Spleen (tissue), 11 donors: ENCODE data around the gene ENGASE. TPM values are rescaled to one million over a fixed set of nuclear protein-coding genes. Genes with fewer than 3 reads are reported as not detected.
A peak's percentile ranks its signal among the peaks of the same experiment; 100 is the strongest.

Experiments used
- DNase-seq: peaks from one replicate; pipeline ENCODE4 v3.0.0-alpha.2; 2020
- H3K27ac ChIP-seq, 8 donors: fragments of 200-600 bp; sonication (generic) in 7 of 8; 1 replicate in 4 of 8; 2 replicates in 4 of 8; pipeline versions ENCODE4 v1.5.0 to v1.8.0; 2016 to 2021; ENCODE audit warnings: inconsistent platforms in 4 of 8, mild to moderate bottlenecking in 4 of 8, moderate library complexity in 1 of 8
- H3K27me3 ChIP-seq, 7 donors: fragments of 200-600 bp; sonication (generic) in 6 of 7; replicated peaks in 1 of 7; 1 replicate in 4 of 7; 2 replicates in 3 of 7; pipeline versions ENCODE4 v1.5.0 to v1.8.0; 2016 to 2021; ENCODE audit warnings: inconsistent platforms in 3 of 7, mild to moderate bottlenecking in 1 of 7
- H3K36me3 ChIP-seq, 6 donors: fragments of 200-600 bp; sonication (generic) in 5 of 6; 1 replicate in 4 of 6; 2 replicates in 2 of 6; pipeline versions ENCODE4 v1.5.0 to v1.8.0; 2016 to 2021; ENCODE audit warnings: inconsistent platforms in 2 of 6
- H3K4me1 ChIP-seq, 6 donors: fragments of 200-600 bp; sonication (generic) in 5 of 6; 1 replicate in 3 of 6; 2 replicates in 3 of 6; pipeline versions ENCODE4 v1.5.0 to v1.8.0; 2016 to 2021; ENCODE audit warnings: inconsistent platforms in 3 of 6
- H3K4me3 ChIP-seq, 8 donors: fragments of 200-600 bp; sonication (generic) in 7 of 8; 1 replicate in 4 of 8; 2 replicates in 4 of 8; pipeline versions ENCODE4 v1.5.0 to v1.8.0; 2016 to 2021; ENCODE audit warnings: inconsistent platforms in 4 of 8, mild to moderate bottlenecking in 4 of 8, moderate library complexity in 2 of 8
- H3K9me3 ChIP-seq, 8 donors: fragments of 200-600 bp; sonication (generic) in 7 of 8; 1 replicate in 4 of 8; 2 replicates in 4 of 8; pipeline versions ENCODE4 v1.5.0 to v1.8.0; 2016 to 2021; ENCODE audit warnings: inconsistent platforms in 4 of 8
- POLR2A ChIP-seq, 3 donors: fragments of 450-650 bp; IDR thresholded peaks; one replicate each; pipeline ENCODE4 v1.5.1; 2017; ENCODE audit warnings: antibody characterized with exemption in 3 of 3, mild to moderate bottlenecking in 1 of 3
- POLR2AphosphoS5 ChIP-seq, 3 donors: sonication (generic); formaldehyde crosslinking; IDR thresholded peaks; one replicate each; pipeline ENCODE4 v1.5.1; 2017; ENCODE audit warnings: antibody characterized with exemption in 3 of 3
- WGBS, 5 donors: extraction: QIAGEN DNeasy Blood & Tissue Kit in 3 of 5; methylation state at CpG; one replicate each; pipeline versions ENCODE4 v1.1.5 to v1.1.7; 2013 to 2018; 5-methylcytosine and 5-hydroxymethylcytosine counted together
- intact Hi-C: fragments of 100-400 bp; cut with DNase I; formaldehyde crosslinking; loops from one replicate; pipeline ENCODE4 v1.15.0; 2023; ENCODE audit warnings: low total_unique reads
- polyA plus RNA-seq, 3 donors: library from polyadenylated mRNA; stranded (reverse); fragments of 200-250 nt; gene quantifications; one replicate each; pipeline ENCODE4 v1.2.1, GENCODE V29; 2013
- total RNA-seq, 7 donors: library from RNA; depleted of rRNA in 3 of 7; stranded (reverse); fragments of >200 nt in 3 of 7; fragmentation: NEBNext Ultra II Directional in 4 of 7; extraction: Animal tissue kit (Norgen Biotek cat#: 25700) in 4 of 7; gene quantifications; one replicate each; pipeline versions ENCODE4 v1.1.0 to v1.2.1, GENCODE V29; 2016 to 2021
- TF ChIP-seq, protein P1 (sequence below), 11 experiments: fragments of 200-600 bp in 7 of 11; fragments of 450-650 bp in 4 of 11; sonication (generic) in 4 of 11; IDR thresholded peaks in 8 of 11; conservative IDR thresholded peaks in 3 of 11; 1 replicate in 7 of 11; 2 replicates in 4 of 11; pipeline versions ENCODE4 v1.4.0 to v1.8.0; 2016 to 2021; ENCODE audit warnings: antibody characterized with exemption in 11 of 11, inconsistent platforms in 4 of 11, mild to moderate bottlenecking in 1 of 11
- donor health status: healthy with polysubstance abuse.
- donor health status: DM: no; HTN: no; CAD: no; lungs with moderate emphysema.
- donor health status: DM: no; HTN: no; CAD: no.
- donor health status: Bipolar disorder and iron deficiency.
- donor health status: healthy.
- donor health status: DM: no; HTN: no; CAD: no.
- donor health status: DM: yes; HTN: yes; CAD: no.

Gene ENGASE
- total and polyA plus RNA-seq, 10 donors, result 25.0 to 148 (median 93.2) TPM

DNA sequence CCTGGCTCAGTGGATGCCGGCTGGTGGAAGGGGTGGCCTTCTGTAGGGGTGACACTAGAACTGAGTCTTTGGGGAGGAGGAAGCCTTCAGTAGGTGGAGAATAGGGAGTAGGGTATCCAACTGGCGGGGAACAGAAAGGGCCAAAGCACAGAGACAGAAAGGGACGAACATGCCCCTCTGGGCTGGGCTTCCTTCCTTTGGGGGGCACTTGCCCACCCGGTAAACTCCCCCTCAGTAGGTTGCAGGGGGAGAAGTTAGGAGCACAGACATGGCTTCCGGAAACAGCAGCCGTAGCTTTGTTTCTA is 774 bp downstream of the ENGASE start:
- Histone ChIP-seq H3K4me3 (peak overlapping the region; percentile 61 to 92 (median 82)), H3K27me3 (no peaks in the 10 kb centered on the region), H3K4me1 (peaks cover 11 to 44% (median 30%) of the 10 kb centered on the region in 6 donors), H3K9me3 (no peaks in the 10 kb centered on the region), H3K36me3 (peaks cover 0 to 33% (median 30%) of the 10 kb centered on the region in 6 donors), H3K27ac (peak overlapping the region; percentile 76 to 91 (median 88))
- TF ChIP-seq POLR2A (IDR thresholded peaks at IDR 0.05) (no peak), POLR2AphosphoS5 (IDR thresholded peaks at IDR 0.05) (no peak)
- TF ChIP-seq, protein P1, sequence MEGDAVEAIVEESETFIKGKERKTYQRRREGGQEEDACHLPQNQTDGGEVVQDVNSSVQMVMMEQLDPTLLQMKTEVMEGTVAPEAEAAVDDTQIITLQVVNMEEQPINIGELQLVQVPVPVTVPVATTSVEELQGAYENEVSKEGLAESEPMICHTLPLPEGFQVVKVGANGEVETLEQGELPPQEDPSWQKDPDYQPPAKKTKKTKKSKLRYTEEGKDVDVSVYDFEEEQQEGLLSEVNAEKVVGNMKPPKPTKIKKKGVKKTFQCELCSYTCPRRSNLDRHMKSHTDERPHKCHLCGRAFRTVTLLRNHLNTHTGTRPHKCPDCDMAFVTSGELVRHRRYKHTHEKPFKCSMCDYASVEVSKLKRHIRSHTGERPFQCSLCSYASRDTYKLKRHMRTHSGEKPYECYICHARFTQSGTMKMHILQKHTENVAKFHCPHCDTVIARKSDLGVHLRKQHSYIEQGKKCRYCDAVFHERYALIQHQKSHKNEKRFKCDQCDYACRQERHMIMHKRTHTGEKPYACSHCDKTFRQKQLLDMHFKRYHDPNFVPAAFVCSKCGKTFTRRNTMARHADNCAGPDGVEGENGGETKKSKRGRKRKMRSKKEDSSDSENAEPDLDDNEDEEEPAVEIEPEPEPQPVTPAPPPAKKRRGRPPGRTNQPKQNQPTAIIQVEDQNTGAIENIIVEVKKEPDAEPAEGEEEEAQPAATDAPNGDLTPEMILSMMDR (IDR thresholded peaks at IDR 0.05 in 8 of 11, conservative IDR thresholded peaks at IDR 0.05 in 3 of 11), result no peak
- intact Hi-C loops, result no loop called here
- DNase-seq, result no peak
- 0 to 11% (median 6%) methylated on average over 6 of the region's 6 CpGs for WGBS, 5 donors

DNA sequence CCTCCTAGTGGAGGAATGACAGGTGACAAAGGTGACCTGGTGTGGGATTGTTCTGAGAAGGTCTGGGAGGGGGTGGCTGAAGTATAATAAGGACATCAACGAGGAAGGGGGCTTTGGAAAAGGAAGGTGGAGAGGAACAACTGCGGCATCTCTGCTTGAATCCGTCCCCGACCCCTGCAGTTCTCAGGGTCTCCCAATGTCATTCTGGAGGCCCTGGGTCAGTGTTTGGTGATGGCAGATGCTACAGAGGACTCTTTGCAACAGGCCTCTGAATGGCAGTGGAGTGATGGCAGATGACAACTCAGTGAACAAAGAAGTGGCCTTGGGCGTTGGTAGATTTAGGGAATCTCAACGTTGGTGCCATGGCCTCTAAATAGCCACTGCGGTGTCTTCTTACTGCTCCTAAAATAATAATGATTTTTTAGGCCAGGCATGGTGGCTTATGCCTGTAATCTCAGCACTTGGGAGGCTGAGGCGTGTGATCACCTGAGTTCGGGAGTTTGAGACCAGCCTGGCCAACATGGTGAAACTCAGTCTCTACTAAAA is 1.3 kb downstream of the ENGASE start:
- H3K27ac ChIP-seq, result peak overlapping the region in 6 of 8 donors; percentile 77 to 91 (median 90)
- peak; percentile 42 for DNase-seq
- no peaks in the 10 kb centered on the region for H3K9me3 ChIP-seq
- H3K4me1 ChIP-seq, result peaks cover 11 to 44% (median 30%) of the 10 kb centered on the region in 6 donors
- H3K27me3 ChIP-seq, result no peaks in the 10 kb centered on the region
- intact Hi-C loops, result no loop called here
- H3K36me3 ChIP-seq, result peaks cover 0 to 39% (median 35%) of the 10 kb centered on the region in 6 donors
- H3K4me3 ChIP-seq, result peak overlapping the region; percentile 61 to 92 (median 82)
- TF ChIP-seq, protein P1 (IDR thresholded peaks at IDR 0.05 in 8 of 11, conservative IDR thresholded peaks at IDR 0.05 in 3 of 11), result no peak
- TF ChIP-seq POLR2AphosphoS5 (IDR thresholded peaks at IDR 0.05), result no peak
- TF ChIP-seq POLR2A (IDR thresholded peaks at IDR 0.05), result no peak
- 70 to 84% (median 81%) methylated on average over 9 of the region's 9 CpGs for WGBS, 5 donors

DNA sequence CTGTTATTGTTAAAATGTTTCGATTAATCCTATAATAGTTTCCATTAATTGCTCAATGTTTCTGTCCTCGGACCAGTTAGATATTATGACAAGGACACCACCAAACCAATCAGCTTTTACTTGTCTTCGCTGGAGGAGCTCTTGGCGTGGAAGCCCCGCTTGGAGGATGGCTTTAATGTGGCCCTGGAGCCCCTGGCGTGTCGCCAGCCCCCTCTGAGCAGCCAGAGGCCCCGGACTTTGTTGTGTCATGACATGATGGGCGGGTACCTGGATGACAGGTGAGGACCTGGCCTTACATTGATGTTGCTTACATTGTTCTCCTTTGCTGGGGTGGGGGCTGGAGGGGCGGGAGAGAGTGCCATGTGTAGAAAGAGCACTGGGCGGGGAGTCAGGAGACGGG is 3.0 kb downstream of the ENGASE start:
- peaks cover 11 to 52% (median 32%) of the 10 kb centered on the region in 6 donors for H3K4me1 ChIP-seq
- H3K4me3 ChIP-seq, result no peak overlapping the region
- intact Hi-C loops, result no loop called here
- H3K9me3 ChIP-seq, result no peaks in the 10 kb centered on the region
- peaks cover 0 to 55% (median 51%) of the 10 kb centered on the region in 6 donors for H3K36me3 ChIP-seq
- DNase-seq, result peak; percentile 60
- H3K27ac ChIP-seq, result no peak overlapping the region
- TF ChIP-seq POLR2AphosphoS5 (IDR thresholded peaks at IDR 0.05) (no peak), POLR2A (IDR thresholded peaks at IDR 0.05) (no peak)
- TF ChIP-seq, protein P1 (IDR thresholded peaks at IDR 0.05 in 8 of 11, conservative IDR thresholded peaks at IDR 0.05 in 3 of 11), result no peak
- WGBS, 5 donors, result 85 to 94% (median 92%) methylated on average over 12 of the region's 12 CpGs
- H3K27me3 ChIP-seq, result no peaks in the 10 kb centered on the region

DNA sequence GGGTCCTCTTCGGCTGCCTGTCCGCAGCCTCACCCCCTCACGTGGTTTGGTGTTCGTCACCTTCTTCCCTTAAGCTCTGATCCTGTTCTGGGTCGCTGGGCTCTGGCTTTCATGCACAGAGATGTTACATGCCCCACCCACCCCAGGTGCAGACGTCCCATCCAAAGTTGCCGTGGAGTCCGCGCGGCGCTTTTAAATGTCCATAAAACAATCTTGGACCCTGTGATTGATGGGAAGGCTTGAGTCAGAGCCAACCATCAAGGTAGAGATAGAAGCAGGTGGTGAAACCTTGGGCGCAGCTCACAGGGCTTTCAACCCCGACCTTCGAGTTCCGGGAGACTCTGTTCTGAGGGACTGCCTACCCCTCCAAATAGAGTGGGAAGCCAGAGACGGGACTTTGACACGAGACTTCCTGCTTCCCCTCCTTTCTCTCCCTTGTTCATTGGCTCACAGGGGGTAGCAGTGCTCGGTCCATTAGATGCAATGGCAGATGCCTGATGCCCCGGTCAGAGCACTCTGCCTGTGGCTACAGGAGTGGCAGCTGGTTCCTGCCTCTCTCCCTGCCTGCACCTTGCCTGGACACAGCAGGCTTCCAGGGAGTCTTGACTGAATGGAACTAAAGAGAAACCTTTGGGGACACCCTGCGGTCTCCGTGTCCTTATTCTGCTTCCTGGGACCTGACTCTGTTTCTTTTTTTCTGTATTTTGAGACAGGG is 4.0 kb downstream of the ENGASE start:
- Histone ChIP-seq H3K27me3 (no peaks in the 10 kb centered on the region), H3K36me3 (peaks cover 0 to 66% (median 60%) of the 10 kb centered on the region in 6 donors), H3K4me3 (no peak overlapping the region), H3K4me1 (peaks cover 11 to 60% (median 35%) of the 10 kb centered on the region in 6 donors), H3K9me3 (no peaks in the 10 kb centered on the region), H3K27ac (no peak overlapping the region)
- TF ChIP-seq, protein P1 (IDR thresholded peaks at IDR 0.05 in 8 of 11, conservative IDR thresholded peaks at IDR 0.05 in 3 of 11), result no peak
- TF ChIP-seq POLR2A (IDR thresholded peaks at IDR 0.05) (no peak), POLR2AphosphoS5 (IDR thresholded peaks at IDR 0.05) (no peak)
- 90 to 95% (median 91%) methylated on average over 21 of the region's 21 CpGs for WGBS, 5 donors
- DNase-seq, result peak; percentile 49
- intact Hi-C loops, result no loop called here
